Activated T-cell treated with anti-CD3 and anti-CD28 coated beads, Interleukin-2, amount 50 U/mL, for 24 hours (primary cell): Measurements from ENCODE around the gene CCDC80.
A peak's percentile ranks its signal among the peaks of the same experiment; 100 is the strongest.

Experiments used
- DNase-seq: peaks from one replicate; pipeline ENCODE4 v3.0.0-alpha.2; 2020
- H3K27ac Mint-ChIP-seq: 2 replicates; pipeline ENCODE4 v1.8.0; 2020; ENCODE audit warnings: mild to moderate bottlenecking, mixed read lengths
- H3K27me3 Mint-ChIP-seq: 2 replicates; pipeline ENCODE4 v1.8.0; 2020; ENCODE audit warnings: mixed read lengths
- H3K36me3 Mint-ChIP-seq: 2 replicates; pipeline ENCODE4 v1.8.0; 2020; ENCODE audit warnings: low read depth, mixed read lengths
- H3K4me1 Mint-ChIP-seq: 2 replicates; pipeline ENCODE4 v1.8.0; 2020; ENCODE audit warnings: low read depth, mixed read lengths
- H3K4me3 Mint-ChIP-seq: 2 replicates; pipeline ENCODE4 v1.8.0; 2020; ENCODE audit warnings: mild to moderate bottlenecking, moderate library complexity, mixed read lengths
- H3K9me3 Mint-ChIP-seq: 2 replicates; pipeline ENCODE4 v1.8.0; 2020; ENCODE audit warnings: mixed read lengths

Gene CCDC80

DNA sequence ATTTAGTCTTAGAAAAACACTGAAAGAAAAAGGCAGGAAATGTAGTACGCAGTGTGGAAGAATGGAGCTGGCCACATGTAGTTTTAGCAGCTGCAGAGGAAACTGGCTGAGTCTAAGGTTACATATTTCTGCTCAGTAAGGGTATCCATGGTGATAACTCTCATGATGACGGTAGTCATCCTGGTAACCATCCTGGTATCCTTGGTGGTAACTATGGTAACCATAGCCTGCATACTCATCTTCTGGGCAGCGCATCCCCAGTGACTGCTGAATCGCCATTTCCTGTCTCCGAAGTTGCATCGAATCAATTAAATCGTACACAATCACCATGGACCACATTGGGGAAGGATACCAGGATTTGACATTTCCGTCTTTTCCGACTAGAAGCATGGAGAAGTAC lies 35.7 kb downstream of the CCDC80 start:
- Mint-ChIP-seq H3K36me3 (no peaks in the 10 kb centered on the region), H3K4me3 (no peak overlapping the region), H3K27ac (no peak overlapping the region), H3K9me3 (no peaks in the 10 kb centered on the region), H3K27me3 (peaks cover 4% of the 10 kb centered on the region), H3K4me1 (peaks cover 24% of the 10 kb centered on the region)
- DNase-seq, result no peak

DNA sequence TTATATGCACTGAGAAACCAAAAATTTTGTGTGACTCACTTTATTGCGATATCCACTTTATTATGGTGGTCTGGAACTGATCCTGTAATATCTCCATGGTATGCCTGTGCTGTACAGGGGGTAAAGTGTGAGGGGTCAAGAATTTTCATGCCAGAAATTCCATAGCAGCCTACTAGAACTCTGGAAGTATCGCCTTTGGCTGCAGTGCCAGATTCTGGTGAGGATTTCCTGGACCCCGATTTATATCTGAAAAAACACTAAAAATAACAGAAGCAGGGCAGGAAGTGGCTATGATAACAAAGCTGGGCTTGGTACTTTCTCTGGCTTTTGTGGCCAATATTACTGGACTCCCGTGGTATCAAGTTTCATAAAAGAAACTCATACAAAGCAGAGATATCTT lies 36.4 kb downstream of the CCDC80 start:
- H3K4me1 Mint-ChIP-seq, result peaks cover 24% of the 10 kb centered on the region
- H3K36me3 Mint-ChIP-seq, result no peaks in the 10 kb centered on the region
- no peaks in the 10 kb centered on the region for H3K9me3 Mint-ChIP-seq
- H3K27me3 Mint-ChIP-seq, result peaks cover 4% of the 10 kb centered on the region
- H3K4me3 Mint-ChIP-seq, result no peak overlapping the region
- H3K27ac Mint-ChIP-seq, result no peak overlapping the region
- no peak for DNase-seq

DNA sequence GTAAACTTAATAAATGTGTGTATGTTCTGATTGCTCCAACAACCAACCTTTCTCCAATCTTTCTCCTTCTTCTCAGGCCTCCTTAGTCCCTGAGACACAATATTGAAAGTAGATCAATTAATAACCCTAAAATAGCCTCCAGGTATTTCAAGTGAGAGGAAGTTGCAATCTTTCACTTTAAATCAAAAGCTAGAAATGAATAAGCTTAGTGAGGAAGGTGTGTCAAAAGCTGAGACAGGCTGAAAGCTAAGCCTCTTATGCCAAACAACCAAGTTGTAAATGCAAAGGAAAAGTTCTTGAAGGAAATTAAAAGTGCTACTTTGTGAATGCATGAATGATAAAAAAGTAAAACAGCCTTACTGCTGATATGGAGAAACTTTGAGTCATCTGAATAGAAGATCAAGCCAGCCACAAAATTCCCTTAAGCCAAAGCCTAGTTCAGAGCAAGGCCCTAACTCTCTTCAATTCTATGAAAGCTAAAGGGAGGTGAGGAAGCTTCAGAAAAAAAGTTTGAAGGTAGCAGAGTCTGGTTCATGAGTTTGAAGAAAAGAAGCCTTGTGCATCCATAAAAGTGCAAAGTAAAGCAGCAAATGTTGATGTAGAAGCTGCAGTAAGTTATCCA lies 38.6 kb downstream of the CCDC80 start:
- H3K4me1 Mint-ChIP-seq, result peaks cover 24% of the 10 kb centered on the region
- no peak for DNase-seq
- H3K36me3 Mint-ChIP-seq, result peaks cover 7% of the 10 kb centered on the region
- H3K27ac Mint-ChIP-seq, result peak overlapping the region; percentile 53
- no peaks in the 10 kb centered on the region for H3K27me3 Mint-ChIP-seq
- H3K9me3 Mint-ChIP-seq, result no peaks in the 10 kb centered on the region
- H3K4me3 Mint-ChIP-seq, result no peak overlapping the region

DNA sequence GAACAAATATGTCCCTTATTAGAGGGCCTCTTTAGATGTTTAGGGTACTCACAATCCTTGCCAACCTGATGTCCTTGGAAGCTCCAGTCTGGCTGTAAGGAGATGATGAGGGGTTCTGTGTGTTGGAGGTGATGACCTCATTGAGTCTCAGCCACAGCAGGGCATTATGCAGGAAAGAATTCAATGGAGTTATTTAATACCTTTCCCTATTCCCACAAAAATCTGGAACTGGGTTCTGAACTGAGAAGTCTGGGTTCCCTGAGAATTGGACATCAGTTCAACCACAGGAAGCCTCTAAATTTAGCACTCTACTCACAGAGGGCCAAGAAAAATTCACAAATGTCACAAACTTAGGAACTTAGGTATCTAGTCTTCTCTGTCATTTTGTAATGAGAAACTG lies 42.2 kb downstream of the CCDC80 start:
- Mint-ChIP-seq H3K27ac (no peak overlapping the region), H3K36me3 (peaks cover 26% of the 10 kb centered on the region), H3K4me1 (peaks cover 14% of the 10 kb centered on the region), H3K9me3 (no peaks in the 10 kb centered on the region), H3K4me3 (no peak overlapping the region), H3K27me3 (no peaks in the 10 kb centered on the region)
- no peak for DNase-seq

DNA sequence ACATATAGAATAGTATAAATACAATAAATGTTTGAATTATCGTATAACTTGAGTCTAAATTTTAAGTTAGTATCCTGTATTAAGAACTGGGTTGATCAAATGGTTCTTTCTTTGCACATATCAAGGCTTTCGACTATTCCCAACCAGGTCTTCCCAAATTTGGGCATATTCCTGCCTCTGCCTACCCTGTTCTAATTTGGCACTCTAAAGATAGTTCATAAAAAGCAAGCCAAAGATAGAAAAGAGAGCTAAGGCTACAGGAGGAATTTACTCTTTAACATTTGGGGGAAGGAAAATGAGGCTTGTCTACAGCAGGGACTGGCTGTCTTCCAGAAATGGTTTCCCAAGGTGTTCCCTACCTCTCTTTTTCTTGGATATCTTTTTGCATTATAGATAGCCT lies 43.0 kb downstream of the CCDC80 start:
- Mint-ChIP-seq H3K36me3 (peaks cover 32% of the 10 kb centered on the region), H3K27me3 (no peaks in the 10 kb centered on the region), H3K4me1 (peaks cover 13% of the 10 kb centered on the region), H3K27ac (no peak overlapping the region), H3K9me3 (no peaks in the 10 kb centered on the region), H3K4me3 (no peak overlapping the region)
- no peak for DNase-seq

DNA sequence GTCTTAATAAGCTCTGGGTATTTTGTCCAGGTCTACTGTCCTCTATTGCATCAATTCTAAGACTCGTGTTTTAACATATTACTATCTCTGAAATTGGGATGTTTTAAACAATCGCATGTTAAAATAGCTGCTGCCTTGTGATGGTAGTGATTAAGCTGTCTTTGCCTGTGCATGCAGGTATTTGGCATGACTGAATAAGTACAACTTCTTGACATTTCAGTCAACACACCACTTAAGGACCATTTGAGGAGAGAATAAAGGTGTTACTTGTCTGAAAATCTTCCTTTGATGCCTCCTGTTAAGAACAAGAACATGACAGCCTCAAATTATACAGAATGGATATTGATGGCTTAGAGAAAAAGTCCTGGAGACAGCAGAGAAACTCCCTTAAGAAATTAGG lies 46.1 kb downstream of the CCDC80 start:
- DNase-seq, result no peak
- H3K27ac Mint-ChIP-seq, result no peak overlapping the region
- H3K9me3 Mint-ChIP-seq, result no peaks in the 10 kb centered on the region
- no peak overlapping the region for H3K4me3 Mint-ChIP-seq
- no peaks in the 10 kb centered on the region for H3K27me3 Mint-ChIP-seq
- peaks cover 59% of the 10 kb centered on the region for H3K36me3 Mint-ChIP-seq
- no peaks in the 10 kb centered on the region for H3K4me1 Mint-ChIP-seq

DNA sequence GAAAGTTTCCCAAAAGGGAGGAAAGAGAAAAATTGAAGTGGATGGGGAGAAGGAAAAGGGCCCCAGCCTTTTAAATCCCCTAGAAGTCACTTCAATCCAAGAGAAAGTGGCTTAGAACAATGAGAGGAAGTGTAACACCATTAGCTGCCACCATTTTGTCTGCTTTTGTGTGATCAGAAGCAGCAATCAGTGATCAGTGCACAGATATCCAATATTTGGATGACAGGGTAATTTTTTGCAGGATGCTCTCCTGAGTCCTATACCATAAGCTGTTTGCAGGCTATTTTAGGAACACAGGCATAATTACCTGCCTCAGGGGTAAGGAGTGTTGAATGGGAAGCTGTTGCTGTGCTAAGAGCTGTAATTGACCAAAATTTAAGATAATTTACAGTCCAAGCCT lies 47.7 kb downstream of the CCDC80 start:
- Mint-ChIP-seq H3K27me3 (no peaks in the 10 kb centered on the region), H3K36me3 (peaks cover 73% of the 10 kb centered on the region), H3K9me3 (no peaks in the 10 kb centered on the region), H3K27ac (no peak overlapping the region), H3K4me1 (no peaks in the 10 kb centered on the region), H3K4me3 (no peak overlapping the region)
- no peak for DNase-seq

DNA sequence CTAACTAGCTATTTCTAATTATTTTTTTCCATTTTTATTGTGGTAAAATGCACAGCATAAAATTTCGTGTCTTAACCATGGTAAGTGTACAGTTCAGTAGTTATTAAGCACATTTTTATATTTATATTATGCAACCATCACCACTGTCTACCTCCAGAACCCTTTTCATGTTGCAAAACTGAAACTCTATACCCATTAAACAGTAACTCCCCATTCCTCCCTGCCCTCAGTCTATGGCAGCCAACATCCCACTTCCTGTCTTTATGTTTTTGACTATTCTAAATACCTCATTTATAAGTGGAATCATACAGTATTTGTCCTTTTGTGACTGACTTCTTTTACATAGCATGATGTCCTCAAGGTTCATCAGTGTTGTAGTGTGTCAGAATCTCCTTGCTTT lies 53.6 kb downstream of the CCDC80 start:
- H3K27me3 Mint-ChIP-seq, result no peaks in the 10 kb centered on the region
- H3K36me3 Mint-ChIP-seq, result peaks cover 91% of the 10 kb centered on the region
- H3K4me3 Mint-ChIP-seq, result no peak overlapping the region
- no peak for DNase-seq
- no peak overlapping the region for H3K27ac Mint-ChIP-seq
- peaks cover 8% of the 10 kb centered on the region for H3K4me1 Mint-ChIP-seq
- no peaks in the 10 kb centered on the region for H3K9me3 Mint-ChIP-seq

DNA sequence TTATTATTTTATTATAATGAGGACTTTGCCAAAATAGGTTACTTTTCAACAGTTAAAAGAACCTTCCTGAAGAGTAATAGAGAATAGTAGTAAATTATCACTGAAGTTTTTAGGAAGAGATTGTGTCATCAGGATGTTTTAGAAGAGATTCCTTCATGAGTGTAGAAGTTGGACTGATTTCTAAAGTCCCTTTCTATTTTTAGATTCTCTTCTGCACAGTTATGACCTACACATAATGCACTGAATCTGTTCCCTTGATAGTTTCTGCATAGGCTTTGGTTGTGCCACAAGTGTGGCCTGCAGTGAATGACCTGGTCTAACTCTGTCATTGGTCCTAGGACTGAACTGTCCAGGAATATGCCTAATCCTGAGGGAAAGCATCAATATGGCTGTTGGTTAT lies 55.2 kb downstream of the CCDC80 start:
- peaks cover 11% of the 10 kb centered on the region for H3K4me1 Mint-ChIP-seq
- H3K27ac Mint-ChIP-seq, result no peak overlapping the region
- H3K9me3 Mint-ChIP-seq, result no peaks in the 10 kb centered on the region
- H3K36me3 Mint-ChIP-seq, result peaks cover 94% of the 10 kb centered on the region
- no peak overlapping the region for H3K4me3 Mint-ChIP-seq
- no peak for DNase-seq
- no peaks in the 10 kb centered on the region for H3K27me3 Mint-ChIP-seq

DNA sequence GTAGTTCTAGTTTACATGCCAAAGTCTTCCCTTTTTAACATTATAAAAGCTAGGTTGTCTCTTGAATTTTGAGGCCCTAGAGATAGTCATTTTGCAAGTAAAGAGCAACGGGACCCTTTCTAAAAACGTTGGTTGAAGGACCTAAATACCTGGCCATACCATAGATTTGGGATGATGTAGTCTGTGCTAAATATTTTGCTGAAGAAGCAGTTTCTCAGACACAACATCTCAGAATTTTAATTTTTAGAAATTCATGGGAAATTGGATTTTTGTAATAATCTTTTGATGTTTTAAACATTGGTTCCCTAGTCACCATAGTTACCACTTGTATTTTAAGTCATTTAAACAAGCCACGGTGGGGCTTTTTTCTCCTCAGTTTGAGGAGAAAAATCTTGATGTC lies 57.8 kb downstream of the CCDC80 start:
- Mint-ChIP-seq H3K36me3 (peaks cover 88% of the 10 kb centered on the region), H3K4me1 (peaks cover 11% of the 10 kb centered on the region), H3K27ac (no peak overlapping the region), H3K9me3 (no peaks in the 10 kb centered on the region), H3K27me3 (no peaks in the 10 kb centered on the region), H3K4me3 (no peak overlapping the region)
- DNase-seq, result no peak

DNA sequence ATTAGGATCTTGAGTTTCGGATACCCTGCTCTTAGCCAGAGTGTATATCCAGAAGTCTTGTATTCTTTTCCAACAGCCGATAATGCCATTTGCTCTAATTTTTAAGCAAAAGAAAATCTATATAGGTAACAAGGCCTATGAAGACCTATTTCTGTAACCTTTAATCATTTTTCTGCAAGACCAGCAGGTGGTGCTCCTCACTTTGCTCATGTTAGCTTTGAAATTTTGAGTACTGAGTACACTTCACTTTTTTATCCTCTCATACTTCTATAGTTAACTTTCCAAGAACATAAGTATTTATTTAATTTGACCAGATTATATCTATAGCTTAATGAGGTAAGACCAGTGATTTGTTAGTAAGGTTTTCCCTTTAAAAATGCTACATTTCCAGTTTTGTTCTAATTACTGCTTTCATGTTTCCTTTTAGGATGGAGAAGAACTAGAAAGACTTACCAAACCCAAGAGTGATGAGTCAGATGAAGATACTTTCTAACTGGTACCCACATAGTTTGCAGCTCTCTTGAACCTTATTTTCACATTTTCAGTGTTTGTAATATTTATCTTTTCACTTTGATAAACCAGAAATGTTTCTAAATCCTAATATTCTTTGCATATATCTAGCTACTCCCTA lies 58.6 kb downstream of the CCDC80 start:
- H3K4me3 Mint-ChIP-seq, result no peak overlapping the region
- no peaks in the 10 kb centered on the region for H3K9me3 Mint-ChIP-seq
- H3K27ac Mint-ChIP-seq, result peak overlapping the region; percentile 3
- no peaks in the 10 kb centered on the region for H3K27me3 Mint-ChIP-seq
- no peak for DNase-seq
- peaks cover 7% of the 10 kb centered on the region for H3K4me1 Mint-ChIP-seq
- peaks cover 84% of the 10 kb centered on the region for H3K36me3 Mint-ChIP-seq

DNA sequence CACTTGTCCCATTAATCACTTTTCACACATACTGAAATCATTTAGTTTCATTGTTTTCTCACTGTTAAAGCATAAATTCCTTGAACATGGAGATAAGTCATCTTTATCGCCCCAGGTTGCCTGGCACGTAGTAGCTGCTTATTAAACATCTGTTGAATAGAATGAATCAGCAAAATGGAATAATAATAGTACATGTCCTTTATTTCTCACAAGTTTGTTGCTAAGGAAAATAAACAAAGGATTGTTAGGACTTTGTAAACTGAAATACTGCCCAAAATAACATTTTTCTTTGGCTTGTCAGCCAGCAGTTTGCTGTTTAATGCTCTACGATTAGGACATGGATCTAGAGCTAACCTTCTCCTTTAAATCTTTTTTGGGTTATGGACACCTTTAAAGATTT lies 61.2 kb downstream of the CCDC80 start:
- DNase-seq, result no peak
- H3K4me1 Mint-ChIP-seq, result peaks cover 7% of the 10 kb centered on the region
- H3K27me3 Mint-ChIP-seq, result no peaks in the 10 kb centered on the region
- no peak overlapping the region for H3K27ac Mint-ChIP-seq
- H3K4me3 Mint-ChIP-seq, result no peak overlapping the region
- no peaks in the 10 kb centered on the region for H3K9me3 Mint-ChIP-seq
- H3K36me3 Mint-ChIP-seq, result peaks cover 67% of the 10 kb centered on the region

DNA sequence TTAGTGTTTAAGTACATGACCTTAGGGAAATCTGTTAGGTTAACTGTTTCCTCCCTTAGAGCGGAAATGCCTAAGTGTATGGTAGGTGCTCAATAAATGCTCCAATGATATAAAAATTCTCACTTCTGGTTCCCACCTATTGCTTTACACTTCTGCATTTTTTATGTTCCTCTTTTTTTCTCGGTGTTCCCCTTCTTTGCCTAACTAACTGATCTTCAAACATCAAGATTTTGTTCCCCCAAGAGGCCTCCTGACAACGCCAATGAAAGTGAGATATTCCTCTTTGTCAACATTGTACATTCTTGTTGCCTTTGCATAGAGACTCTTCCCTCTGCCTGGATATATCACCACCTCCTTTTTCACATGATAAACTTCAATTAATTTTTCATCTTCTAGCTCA lies 61.7 kb downstream of the CCDC80 start:
- Mint-ChIP-seq H3K4me3 (no peak overlapping the region), H3K4me1 (peaks cover 7% of the 10 kb centered on the region), H3K9me3 (no peaks in the 10 kb centered on the region), H3K27me3 (no peaks in the 10 kb centered on the region), H3K36me3 (peaks cover 63% of the 10 kb centered on the region), H3K27ac (no peak overlapping the region)
- no peak for DNase-seq

DNA sequence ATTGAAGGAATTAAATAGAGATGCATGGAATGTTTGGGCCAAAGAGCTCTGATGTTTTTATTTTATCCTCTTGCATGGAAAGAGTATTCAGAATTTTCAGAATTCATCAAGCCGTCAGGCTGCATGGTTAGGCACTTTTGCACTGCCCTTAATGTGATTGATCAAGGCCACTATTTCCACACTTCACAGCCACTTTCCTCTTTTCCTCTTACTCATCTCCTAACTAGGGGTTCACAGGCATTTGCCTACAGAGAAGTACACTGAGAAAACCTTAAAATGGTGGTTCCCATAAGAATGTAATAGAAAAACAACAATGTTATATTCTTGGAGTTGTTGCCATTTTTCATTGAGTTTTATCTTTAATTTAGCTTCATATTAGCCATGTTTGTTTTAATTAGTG lies 68.2 kb downstream of the CCDC80 start:
- peaks cover 56% of the 10 kb centered on the region for H3K36me3 Mint-ChIP-seq
- no peak overlapping the region for H3K4me3 Mint-ChIP-seq
- H3K27ac Mint-ChIP-seq, result no peak overlapping the region
- no peaks in the 10 kb centered on the region for H3K27me3 Mint-ChIP-seq
- DNase-seq, result no peak
- H3K9me3 Mint-ChIP-seq, result no peaks in the 10 kb centered on the region
- peaks cover 12% of the 10 kb centered on the region for H3K4me1 Mint-ChIP-seq

DNA sequence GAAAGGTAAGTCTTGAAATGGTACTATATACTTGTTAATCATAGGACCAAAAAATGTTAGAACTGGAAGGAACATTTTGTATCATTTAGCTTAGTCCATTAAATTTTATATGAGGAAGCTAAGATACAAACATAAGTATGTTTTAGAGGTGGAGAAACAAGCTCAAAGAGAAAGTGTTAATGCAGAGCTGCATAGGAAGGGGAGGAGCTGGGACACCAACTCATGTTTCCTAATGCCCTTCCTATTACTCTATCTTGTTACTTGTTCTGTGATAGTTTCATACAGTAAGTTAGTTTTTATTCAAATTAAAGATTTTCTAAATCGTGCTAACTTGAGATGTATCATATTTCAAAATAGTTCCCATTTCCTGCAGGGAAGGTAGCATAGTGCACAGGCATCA lies 71.7 kb downstream of the CCDC80 start:
- H3K4me1 Mint-ChIP-seq, result peaks cover 17% of the 10 kb centered on the region
- no peaks in the 10 kb centered on the region for H3K27me3 Mint-ChIP-seq
- no peak for DNase-seq
- H3K9me3 Mint-ChIP-seq, result no peaks in the 10 kb centered on the region
- peaks cover 63% of the 10 kb centered on the region for H3K36me3 Mint-ChIP-seq
- H3K27ac Mint-ChIP-seq, result no peak overlapping the region
- no peak overlapping the region for H3K4me3 Mint-ChIP-seq

DNA sequence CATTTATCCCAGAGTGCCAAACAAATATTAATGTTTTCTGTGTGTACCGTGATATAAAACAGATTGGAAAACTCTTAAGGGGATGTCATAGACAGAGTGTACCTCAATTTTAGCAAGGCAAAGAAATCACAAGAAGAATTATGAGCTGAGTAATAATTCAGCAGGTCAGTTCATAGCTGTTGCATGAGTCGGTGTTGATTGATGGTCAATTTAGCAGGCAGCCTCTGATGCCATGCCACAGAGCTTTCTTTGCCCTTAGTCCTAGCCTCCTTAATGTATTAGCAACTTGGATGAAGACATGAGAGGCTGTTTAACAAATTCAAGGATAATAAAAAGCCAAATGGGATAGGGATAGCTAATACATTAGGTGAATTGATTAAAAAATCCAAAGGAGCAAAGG lies 72.3 kb downstream of the CCDC80 start:
- peaks cover 22% of the 10 kb centered on the region for H3K4me1 Mint-ChIP-seq
- no peak for DNase-seq
- H3K27ac Mint-ChIP-seq, result no peak overlapping the region
- H3K36me3 Mint-ChIP-seq, result peaks cover 63% of the 10 kb centered on the region
- no peaks in the 10 kb centered on the region for H3K27me3 Mint-ChIP-seq
- no peaks in the 10 kb centered on the region for H3K9me3 Mint-ChIP-seq
- no peak overlapping the region for H3K4me3 Mint-ChIP-seq
